H1 (cell line): Measurements from ENCODE around the gene ME3. TPM values are rescaled to one million over a fixed set of nuclear protein-coding genes. Genes with fewer than 3 reads are reported as not detected.

ENCODE experiments used
- CTCF ChIA-PET: fragments of 300-600 bp; sonication (Branson Sonifier 250); formaldehyde crosslinking; loops from one replicate; lab custom pipeline; 2021; ENCODE audit not compliant: partially characterized antibody; lab: Charles Lee
- POLR2A ChIA-PET: fragments of 300-600 bp; sonication (Branson Sonifier 250); formaldehyde crosslinking; loops from one replicate; lab custom pipeline; 2021; ENCODE audit warnings: inconsistent platforms; ENCODE audit not compliant: partially characterized antibody; lab: Charles Lee
- DNase-seq, 2 experiments: peaks; one replicate each; pipeline versions ENCODE4 v3.0.0 to v3.0.0-alpha.2; 2010 to 2022; ENCODE audit warnings: low spot score in 2 of 2, low read depth in 1 of 2, mixed read lengths in 1 of 2
- FAIRE-seq: peaks from 2 replicates; lab custom pipeline; 2011; peaks lifted over from hg19 to GRCh38; lab: Jason Lieb, UNC
- H2AFZ ChIP-seq: 2 replicates; pipeline ENCODE4 v1.8.1; 2012; ENCODE audit warnings: low read length, inconsistent platforms
- H2AK5ac ChIP-seq: 2 replicates; pipeline ENCODE4 v1.6.1; 2013; ENCODE audit warnings: low read depth, low read length
- H2BK120ac ChIP-seq: replicated peaks from 2 replicates; pipeline ENCODE3; 2013; ENCODE audit warnings: low read depth, low read length, inconsistent platforms
- H2BK12ac ChIP-seq: 2 replicates; pipeline ENCODE4 v1.6.1; 2013; ENCODE audit warnings: low read depth, low read length
- H2BK15ac ChIP-seq: 2 replicates; pipeline ENCODE4 v1.6.1; 2013; ENCODE audit warnings: low read length
- H2BK20ac ChIP-seq: 2 replicates; pipeline ENCODE4 v1.6.1; 2013; ENCODE audit warnings: low read length
- H2BK5ac ChIP-seq: 2 replicates; pipeline ENCODE4 v1.6.1; 2013; ENCODE audit warnings: low read depth, low read length
- H3K14ac ChIP-seq: 2 replicates; pipeline ENCODE4 v1.6.1; 2013; ENCODE audit warnings: inconsistent platforms; ENCODE audit not compliant: insufficient read length
- H3K18ac ChIP-seq: 2 replicates; pipeline ENCODE4 v1.6.1; 2013; ENCODE audit warnings: low read length; ENCODE audit errors: extremely low read depth
- H3K23ac ChIP-seq: 2 replicates; pipeline ENCODE4 v1.6.1; 2013; ENCODE audit warnings: inconsistent platforms; ENCODE audit not compliant: insufficient read length
- H3K23me2 ChIP-seq: 2 replicates; pipeline ENCODE4 v1.6.1; 2013; ENCODE audit warnings: low read depth, low read length
- H3K27ac ChIP-seq: 2 replicates; pipeline ENCODE4 v1.6.1; 2011; ENCODE audit warnings: low read depth, low read length, inconsistent platforms
- H3K27me3 ChIP-seq, 4 experiments: replicated peaks in 1 of 4; 1 replicate in 1 of 4; 2 replicates in 3 of 4; pipeline versions ENCODE4 v1.6.1 to v1.8.1; 2011 to 2013; ENCODE audit warnings: low read length in 3 of 4, mild to moderate bottlenecking in 3 of 4, inconsistent platforms in 2 of 4, mixed read lengths in 2 of 4, moderate library complexity in 1 of 4; ENCODE audit not compliant: control insufficient read depth in 3 of 4, insufficient read depth in 3 of 4; ENCODE audit errors: extremely low read depth in 1 of 4
- H3K36me3 ChIP-seq, 4 experiments: 2 replicates each; pipeline versions ENCODE4 v1.6.1 to v1.8.1; 2011 to 2013; ENCODE audit warnings: mild to moderate bottlenecking in 4 of 4, low read length in 3 of 4, moderate library complexity in 2 of 4, control low read depth in 1 of 4, inconsistent platforms in 1 of 4; ENCODE audit not compliant: insufficient read depth in 4 of 4, control insufficient read depth in 2 of 4
- H3K4ac ChIP-seq: replicated peaks from 2 replicates; pipeline ENCODE3; 2013; ENCODE audit warnings: low read length, low read depth, mixed read lengths, inconsistent platforms; ENCODE audit not compliant: insufficient read length
- H3K4me1 ChIP-seq, 4 experiments: replicated peaks in 1 of 4; 1 replicate in 1 of 4; 2 replicates in 3 of 4; pipeline versions ENCODE4 v1.6.1 to v1.8.1; 2011 to 2013; ENCODE audit warnings: low read length in 3 of 4, inconsistent platforms in 2 of 4, mixed read lengths in 1 of 4; ENCODE audit not compliant: insufficient read depth in 4 of 4, control insufficient read depth in 3 of 4
- H3K4me2 ChIP-seq, 2 experiments: 2 replicates each; pipeline versions ENCODE4 v1.6.1 to v1.8.1; 2011 to 2013; ENCODE audit warnings: low read depth in 2 of 2, low read length in 2 of 2, control low read depth in 1 of 2, inconsistent platforms in 1 of 2, mild to moderate bottlenecking in 1 of 2; ENCODE audit not compliant: insufficient read depth in 1 of 2
- H3K4me3 ChIP-seq, 4 experiments: fragments of 200-600, 300-600 bp in 1 of 4; sonication (generic), shearing (Covaris generic), sonication (Bioruptor Twin) in 1 of 4; 2 replicates each; pipeline versions ENCODE4 v1.5.1 to v1.8.1; 2011 to 2016; ENCODE audit warnings: low read length in 4 of 4, low read depth in 3 of 4, control low read depth in 2 of 4, inconsistent platforms in 2 of 4, mild to moderate bottlenecking in 2 of 4, mixed read lengths in 1 of 4, moderate library complexity in 1 of 4; ENCODE audit not compliant: insufficient read depth in 2 of 4; ENCODE audit errors: extremely low read depth in 1 of 4
- H3K56ac ChIP-seq: replicated peaks from 2 replicates; pipeline ENCODE3; 2013; ENCODE audit warnings: low read depth, mild to moderate bottlenecking, mixed read lengths, low read length, inconsistent platforms; ENCODE audit not compliant: insufficient read length
- H3K79me1 ChIP-seq: 2 replicates; pipeline ENCODE4 v1.6.1; 2013; ENCODE audit warnings: low read depth, low read length, control low read depth
- H3K79me2 ChIP-seq, 2 experiments: 2 replicates each; pipeline versions ENCODE4 v1.6.1 to v1.8.1; 2012 to 2013; ENCODE audit warnings: low read length in 2 of 2, mild to moderate bottlenecking in 2 of 2, inconsistent platforms in 1 of 2; ENCODE audit not compliant: insufficient read depth in 2 of 2, control insufficient read depth in 1 of 2
- H3K9ac ChIP-seq, 4 experiments: replicated peaks in 1 of 4; 1 replicate in 1 of 4; 2 replicates in 3 of 4; pipeline versions ENCODE4 v1.6.1 to v1.8.1; 2011 to 2013; ENCODE audit warnings: low read depth in 3 of 4, low read length in 3 of 4, control low read depth in 2 of 4, mild to moderate bottlenecking in 2 of 4, moderate library complexity in 2 of 4, inconsistent platforms in 1 of 4; ENCODE audit errors: extremely low read depth in 1 of 4
- H3K9me3 ChIP-seq, 2 experiments: 2 replicates each; pipeline versions ENCODE4 v1.6.1 to v1.8.1; 2012 to 2013; ENCODE audit warnings: mild to moderate bottlenecking in 2 of 2, moderate library complexity in 2 of 2, control low read depth in 1 of 2, inconsistent platforms in 1 of 2, low read depth in 1 of 2, low read length in 1 of 2, mixed read lengths in 1 of 2; ENCODE audit not compliant: insufficient read depth in 2 of 2
- H4K20me1 ChIP-seq, 2 experiments: replicated peaks in 1 of 2; 2 replicates each; pipeline versions ENCODE3 to v1.8.1; 2011 to 2013; ENCODE audit warnings: inconsistent platforms in 2 of 2, low read length in 2 of 2, mild to moderate bottlenecking in 1 of 2; ENCODE audit not compliant: insufficient read depth in 2 of 2, control insufficient read depth in 1 of 2
- H4K5ac ChIP-seq: 2 replicates; pipeline ENCODE4 v1.6.1; 2013; ENCODE audit warnings: low read length, low read depth, mixed read lengths, inconsistent platforms; ENCODE audit not compliant: insufficient read length
- H4K8ac ChIP-seq: 2 replicates; pipeline ENCODE4 v1.8.0; 2013; ENCODE audit warnings: mild to moderate bottlenecking, moderate library complexity, low read length, inconsistent platforms; ENCODE audit not compliant: insufficient read depth; ENCODE audit errors: extremely low read depth
- H4K91ac ChIP-seq: replicated peaks from 2 replicates; pipeline ENCODE3; 2013; ENCODE audit warnings: low read length, mixed read lengths, inconsistent platforms; ENCODE audit not compliant: insufficient read length
- BACH1 ChIP-seq: IDR thresholded peaks from 2 replicates; pipeline ENCODE4 v1.6.1; 2012; ENCODE audit warnings: low read length, improper control_type of control experiment
- BRCA1 ChIP-seq: IDR thresholded peaks from 2 replicates; pipeline ENCODE4 v1.6.1; 2012; ENCODE audit warnings: low read depth, low read length, improper control_type of control experiment
- CHD1 ChIP-seq: IDR thresholded peaks from 2 replicates; pipeline ENCODE4 v1.6.1; 2012; ENCODE audit warnings: low read depth, low read length, improper control_type of control experiment
- CREB1 ChIP-seq: IDR thresholded peaks from 2 replicates; pipeline ENCODE4 v1.6.1; 2012; ENCODE audit warnings: inconsistent platforms
- CTCF ChIP-seq, 3 experiments: IDR thresholded peaks; 1 replicate in 2 of 3; 2 replicates in 1 of 3; pipeline versions ENCODE4 v1.5.1 to v1.6.1; 2011; ENCODE audit warnings: low read length in 3 of 3, mild to moderate bottlenecking in 3 of 3, inconsistent platforms in 2 of 3, low read depth in 1 of 3, moderate library complexity in 1 of 3; ENCODE audit not compliant: insufficient read depth in 1 of 3; ENCODE audit errors: control extremely low read depth in 1 of 3
- HDAC6 ChIP-seq: IDR thresholded peaks from one replicate; pipeline ENCODE4 v1.7.1; 2012; ENCODE audit warnings: low read depth, mild to moderate bottlenecking, inconsistent platforms, low read length, moderate library complexity
- NRF1 ChIP-seq: IDR thresholded peaks from 2 replicates; pipeline ENCODE4 v1.6.1; 2011; ENCODE audit warnings: mild to moderate bottlenecking, low read depth, low read length, improper control_type of control experiment
- RBBP5 ChIP-seq: IDR thresholded peaks from 2 replicates; pipeline ENCODE4 v1.7.1; 2012; ENCODE audit warnings: low read depth, mild to moderate bottlenecking, inconsistent platforms, low read length, moderate library complexity, borderline replicate concordance
- SIRT6 ChIP-seq: IDR thresholded peaks from one replicate; pipeline ENCODE4 v1.7.1; 2012; ENCODE audit warnings: low read length, inconsistent platforms
- YY1 ChIP-seq: IDR thresholded peaks from 2 replicates; pipeline ENCODE4 v1.6.1; 2011; ENCODE audit warnings: low read depth, mild to moderate bottlenecking, low read length
- ZNF274 ChIP-seq: IDR thresholded peaks from 2 replicates; pipeline ENCODE4 v1.7.0; 2012; ENCODE audit warnings: low read length, borderline replicate concordance; ENCODE audit errors: extremely low read depth
- WGBS, 2 experiments: shearing (Covaris generic) in 1 of 2; methylation state at CpG; one replicate each; pipeline versions ENCODE4 v1.1.6 to v1.1.7; 2013 to 2015; ENCODE audit warnings: low lambda C conversion rate in 2 of 2, mixed read lengths in 2 of 2, inconsistent platforms in 1 of 2, low coverage in 1 of 2, missing lambda C conversion rate in 1 of 2; ENCODE audit not compliant: insufficient replicate concordance in 2 of 2, insufficient coverage in 1 of 2, insufficient read length in 1 of 2; ENCODE audit errors: extremely low coverage in 1 of 2, missing lambda C conversion rate in 1 of 2; 5-methylcytosine and 5-hydroxymethylcytosine counted together
- polyA plus RNA-seq, 7 experiments: library from polyadenylated mRNA; depleted of rRNA in 3 of 7; stranded (reverse) in 5 of 7; unstranded in 2 of 7; fragments of >200 nt in 5 of 7; fragments of 200-250 nt in 2 of 7; gene quantifications; 1 replicate in 5 of 7; 2 replicates in 1 of 7; 4 replicates in 1 of 7; pipeline versions ENCODE4 v1.2.1 to v1.2.3, GENCODE V29; 2011 to 2013; ENCODE audit warnings: missing spikeins in 2 of 7, mixed read lengths in 2 of 7
- total RNA-seq: library from RNA; stranded (reverse); fragmentation: NEBNext Ultra II Directional; extraction: Animal tissue kit (Norgen Biotek cat#: 25700); gene quantifications from 2 replicates; pipeline ENCODE4 v1.2.1, GENCODE V29; 2021

ME3 gene
- total and polyA plus RNA-seq, 2 of the 8 experiments (the other 6 are each of a cell fraction or from before 2014, with no cell fraction given) = 1.5 to 2.8 TPM

DNA sequence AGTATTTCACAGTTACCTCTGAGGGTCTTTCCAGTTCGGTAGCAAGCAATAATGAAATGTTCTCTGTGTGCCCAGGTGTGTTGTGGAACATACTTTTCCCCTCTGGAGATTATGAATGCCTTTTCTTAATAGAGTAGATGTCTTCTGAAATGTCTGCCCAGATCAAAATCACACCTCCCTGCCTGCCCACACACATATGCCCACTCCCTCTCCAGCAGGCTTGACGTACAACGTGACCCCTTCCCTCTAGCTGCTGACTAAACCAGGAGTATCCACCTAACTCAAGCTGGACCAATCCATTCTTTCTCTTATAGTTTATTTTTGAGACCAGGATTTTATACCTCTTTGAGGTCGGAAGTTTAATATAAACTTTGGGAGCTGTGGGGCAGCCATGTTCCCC lies 48.7 kb downstream of the ME3 start:
- Histone ChIP-seq H4K5ac (no peak overlapping the region), H2BK5ac (no peak overlapping the region), H2AFZ (no peak overlapping the region), H3K79me1 (no peaks in the 10 kb centered on the region), H3K36me3 (no peaks in the 10 kb centered on the region), H4K91ac (no peak overlapping the region), H2BK120ac (no peak overlapping the region), H3K18ac (no peak overlapping the region), H2BK20ac (no peak overlapping the region), H3K4me2 (no peak overlapping the region), H4K8ac (no peak overlapping the region), H3K9ac (no peak overlapping the region), H3K23me2 (no peaks in the 10 kb centered on the region), H3K4me1 (peaks cover 0 to 3% (median 1%) of the 10 kb centered on the region in 4 experiments; a peak in 2 of 7 replicates), H3K4ac (no peak overlapping the region), H3K23ac (no peak overlapping the region), H3K79me2 (no peaks in the 10 kb centered on the region), H3K56ac (no peak overlapping the region), H2BK12ac (no peak overlapping the region), H4K20me1 (no peaks in the 10 kb centered on the region), H3K27me3 (no peaks in the 10 kb centered on the region), H2AK5ac (no peak overlapping the region), H3K14ac (no peak overlapping the region), H3K4me3 (no peak overlapping the region), H2BK15ac (no peak overlapping the region), H3K9me3 (no peaks in the 10 kb centered on the region), H3K27ac (no peak overlapping the region)
- ChIA-PET POLR2A (no interaction called here), CTCF (interaction anchor here (7.1 kb wide), 1 partner anchor 15 kb away, joined by 54 read pairs; no protein-coding TSS in a partner anchor)
- FAIRE-seq (no peak), DNase-seq (no peak)
- TF ChIP-seq RBBP5 (no peak), ZNF274 (no peak), SIRT6 (no peak), CHD1 (no peak), BACH1 (no peak), HDAC6 (no peak), NRF1 (no peak), YY1 (no peak), BRCA1 (no peak), CREB1 (no peak), CTCF (IDR thresholded peaks at IDR 0.05; ENCODE audit: control extremely low read depth in 1 of 3, insufficient read depth in 1 of 3, low read depth in 1 of 3, low read length in 3 of 3) (no peak)
- WGBS, 2 experiments = 99% methylated on average over 4 of the region's 4 CpGs; no CpG with 5 or more reads in 1 of the 2 experiments
